Karpas-422 (cell line): ENCODE data around the gene HOXD1. TPM values are rescaled to one million over a fixed set of nuclear protein-coding genes. Genes with fewer than 3 reads are reported as not detected.

ENCODE experiments used
- DNase-seq: peaks from one replicate; pipeline ENCODE4 v3.0.0-alpha.2; 2015
- H2AFZ ChIP-seq: fragments of 200-600 bp; sonication (generic); 2 replicates; pipeline ENCODE4 v1.6.1; 2014; ENCODE audit warnings: antibody characterized with exemption, low read length, mixed read lengths
- H3K27ac ChIP-seq: fragments of 200-600 bp; sonication (generic); 2 replicates; pipeline ENCODE4 v1.5.1; 2014; ENCODE audit warnings: mild to moderate bottlenecking, low read length, moderate library complexity
- H3K27me3 ChIP-seq: fragments of 200-600 bp; sonication (generic); 2 replicates; pipeline ENCODE4 v1.6.1; 2014; ENCODE audit warnings: low read length, mixed read lengths
- H3K36me3 ChIP-seq: fragments of 200-600 bp; sonication (generic); 2 replicates; pipeline ENCODE4 v1.6.1; 2014; ENCODE audit warnings: low read length, mixed read lengths; ENCODE audit not compliant: insufficient read depth
- H3K4me1 ChIP-seq: fragments of 200-600 bp; sonication (generic); 2 replicates; pipeline ENCODE4 v1.6.1; 2014; ENCODE audit warnings: mild to moderate bottlenecking, low read length, mixed read lengths
- H3K4me2 ChIP-seq: fragments of 200-600 bp; sonication (generic); 2 replicates; pipeline ENCODE4 v1.6.1; 2014; ENCODE audit warnings: low read length, low read depth, mild to moderate bottlenecking; ENCODE audit not compliant: poor library complexity, severe bottlenecking
- H3K4me3 ChIP-seq: fragments of 200-600 bp; sonication (generic); 2 replicates; pipeline ENCODE4 v1.5.1; 2014; ENCODE audit warnings: mild to moderate bottlenecking, antibody characterized with exemption, low read length, mixed read lengths
- H3K79me2 ChIP-seq: fragments of 200-600 bp; sonication (generic); 2 replicates; pipeline ENCODE4 v1.6.1; 2014; ENCODE audit warnings: mild to moderate bottlenecking, low read length, mixed read lengths
- H3K9ac ChIP-seq: fragments of 200-600 bp; sonication (generic); 2 replicates; pipeline ENCODE4 v1.6.0; 2014; ENCODE audit warnings: low read length
- H3K9me2 ChIP-seq: fragments of 200-600 bp; sonication (generic), shearing (Covaris generic); replicated peaks from 2 replicates; pipeline ENCODE4 v1.6.0; 2014; ENCODE audit warnings: mild to moderate bottlenecking, low read length, moderate library complexity; ENCODE audit not compliant: insufficient read depth
- H3K9me3 ChIP-seq: fragments of 300-700, 200-600 bp; sonication (generic); 2 replicates; pipeline ENCODE4 v1.6.1; 2014; ENCODE audit warnings: low read length, mixed read lengths
- H4K20me1 ChIP-seq: fragments of 200-600 bp; sonication (generic); 2 replicates; pipeline ENCODE4 v1.6.1; 2014; ENCODE audit warnings: mild to moderate bottlenecking, antibody characterized with exemption, low read length, low read depth; ENCODE audit not compliant: insufficient read depth
- total RNA-seq: library from RNA; depleted of rRNA; stranded (reverse); fragments of >200 nt; shearing (Covaris generic); gene quantifications from 2 replicates; pipeline ENCODE4 v1.2.3, GENCODE V29; 2014; ENCODE audit warnings: low replicate concordance

The HOXD1 gene
- total RNA-seq, 1 experiment from 2014 or later, result not detected

DNA sequence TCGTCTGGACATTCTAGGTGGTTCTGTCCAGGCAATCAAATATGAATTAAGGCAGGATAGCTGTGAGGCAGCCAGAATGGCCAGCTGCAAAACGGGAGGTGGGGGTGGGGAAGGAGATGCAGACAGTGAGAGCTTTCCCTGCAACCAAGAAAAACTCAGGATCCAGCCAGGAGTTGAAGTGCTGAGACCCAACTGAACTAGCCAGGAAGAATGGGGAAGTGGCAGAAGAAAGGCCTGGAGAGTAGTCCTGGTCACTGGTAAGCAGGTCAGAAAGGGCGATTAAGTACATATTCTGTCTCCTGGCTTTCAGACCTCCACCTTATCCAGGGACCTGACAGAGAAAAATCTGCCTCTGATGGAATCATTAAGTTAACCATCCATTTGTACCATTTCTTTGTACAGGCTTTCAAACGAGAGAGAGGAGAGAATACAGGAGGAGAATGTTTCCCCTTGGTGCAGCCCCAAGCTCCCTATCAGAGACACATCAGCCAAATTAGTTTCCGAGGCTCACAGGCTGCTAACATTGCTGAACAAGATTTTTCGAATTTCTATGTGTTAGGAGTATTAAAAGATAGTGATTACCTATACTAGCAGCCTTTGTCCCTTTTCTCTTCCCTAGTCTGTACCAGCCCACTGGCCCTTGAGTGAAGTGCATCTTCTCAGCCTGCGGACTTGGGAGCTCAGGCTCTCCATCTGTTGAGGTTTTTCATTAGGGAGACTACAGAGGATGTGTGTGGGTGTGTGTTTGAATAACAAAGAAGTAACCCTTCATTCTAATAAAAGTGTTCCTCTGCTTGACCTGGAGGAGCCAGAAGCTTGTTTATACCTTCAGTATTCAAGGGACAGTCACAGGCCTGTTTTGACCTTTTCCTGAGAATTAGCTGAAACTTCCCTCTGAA lies 12.5 kb upstream of the HOXD1 start:
- H3K9me3 ChIP-seq, result no peaks in the 10 kb centered on the region
- no peaks in the 10 kb centered on the region for H3K36me3 ChIP-seq
- H3K4me3 ChIP-seq, result peak overlapping the region; percentile 67; the same call in 1 of the 2 replicates
- H3K79me2 ChIP-seq, result no peaks in the 10 kb centered on the region
- peak overlapping the region; percentile 81 for H3K4me2 ChIP-seq
- no peaks in the 10 kb centered on the region for H3K27me3 ChIP-seq
- H3K9me2 ChIP-seq, result no peaks in the 10 kb centered on the region
- H3K9ac ChIP-seq, result peak overlapping the region; percentile 73
- DNase-seq, result no peak
- no peak overlapping the region for H3K27ac ChIP-seq
- no peaks in the 10 kb centered on the region for H4K20me1 ChIP-seq
- peaks cover 45% of the 10 kb centered on the region for H3K4me1 ChIP-seq
- H2AFZ ChIP-seq, result peak overlapping the region; percentile 90; the same call in 1 of the 2 replicates

DNA sequence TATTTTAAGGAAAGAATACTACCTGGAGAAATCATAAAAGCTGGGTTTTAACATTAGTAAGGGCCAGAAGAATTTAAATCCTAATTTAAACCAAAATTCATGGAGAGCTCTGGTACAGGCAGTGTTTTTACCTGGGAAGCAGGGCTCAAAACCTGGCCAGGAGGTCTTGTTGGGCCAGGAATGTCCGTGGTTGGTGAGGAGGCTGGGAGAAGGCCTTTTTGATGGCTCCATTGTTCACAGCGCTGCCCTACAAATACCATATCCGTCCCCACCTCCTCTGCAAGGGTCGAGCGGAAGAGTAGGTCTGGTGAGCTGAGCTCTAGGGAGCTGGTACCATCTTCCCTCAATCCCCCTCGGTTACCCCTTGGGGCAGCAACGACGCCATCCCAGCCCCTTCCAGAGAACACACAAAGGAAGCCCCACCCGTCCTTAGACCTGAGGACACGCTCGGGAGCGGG lies 10.9 kb upstream of the HOXD1 start:
- H3K4me3 ChIP-seq, result peak overlapping the region; percentile 67
- no peaks in the 10 kb centered on the region for H3K9me3 ChIP-seq
- H3K4me1 ChIP-seq, result peaks cover 45% of the 10 kb centered on the region
- no peak overlapping the region for H3K27ac ChIP-seq
- no peak overlapping the region; the same call in 1 of the 2 replicates for H2AFZ ChIP-seq
- no peaks in the 10 kb centered on the region for H3K27me3 ChIP-seq
- peak overlapping the region; percentile 62 for H3K4me2 ChIP-seq
- no peaks in the 10 kb centered on the region for H3K79me2 ChIP-seq
- no peaks in the 10 kb centered on the region for H3K36me3 ChIP-seq
- no peaks in the 10 kb centered on the region for H3K9me2 ChIP-seq
- H4K20me1 ChIP-seq, result no peaks in the 10 kb centered on the region
- peak overlapping the region; percentile 75 for H3K9ac ChIP-seq
- DNase-seq, result no peak

DNA sequence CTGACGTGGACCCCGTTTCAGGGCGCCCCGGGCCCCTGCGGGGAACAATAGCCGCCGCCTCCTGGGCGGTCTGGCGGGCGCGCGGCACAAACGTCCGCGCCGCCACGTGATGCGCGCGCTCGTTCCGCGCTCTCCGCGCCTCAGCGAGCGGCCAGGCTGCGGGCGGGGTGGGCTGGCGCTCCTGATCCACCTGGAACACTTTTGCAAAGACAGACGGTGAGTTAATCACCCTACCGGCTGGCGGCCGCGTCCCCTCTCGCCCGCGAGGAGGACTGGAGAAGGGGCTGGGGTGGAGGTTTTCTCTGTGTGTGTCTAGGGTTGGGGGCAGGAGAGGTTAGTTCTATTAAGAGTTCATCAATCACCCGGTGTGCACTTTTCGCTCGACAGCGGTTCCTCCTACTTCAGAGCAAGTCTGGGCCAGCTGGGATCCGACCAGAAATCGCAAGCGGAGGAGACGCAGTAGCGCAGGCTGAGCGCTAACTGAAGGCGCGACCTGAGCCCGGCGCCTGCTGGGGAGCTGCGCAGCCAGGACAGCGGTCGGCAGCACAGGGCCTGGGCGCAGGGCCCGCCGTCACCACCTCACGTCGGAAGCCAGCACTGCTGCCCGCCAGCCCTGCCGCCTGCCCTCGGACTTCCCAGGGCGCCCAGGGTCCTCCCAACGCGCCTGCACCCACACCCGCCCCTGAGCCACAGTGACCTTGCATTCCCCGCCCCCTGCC lies 10.3 kb upstream of the HOXD1 start:
- no peak overlapping the region for H3K27ac ChIP-seq
- H3K27me3 ChIP-seq, result no peaks in the 10 kb centered on the region
- no peaks in the 10 kb centered on the region for H3K9me3 ChIP-seq
- no peaks in the 10 kb centered on the region for H3K9me2 ChIP-seq
- peak; percentile 75 for DNase-seq
- no peaks in the 10 kb centered on the region for H4K20me1 ChIP-seq
- H3K4me1 ChIP-seq, result peaks cover 45% of the 10 kb centered on the region
- H3K9ac ChIP-seq, result peak overlapping the region; percentile 75
- peak overlapping the region; percentile 67 for H3K4me3 ChIP-seq
- no peaks in the 10 kb centered on the region for H3K36me3 ChIP-seq
- H3K4me2 ChIP-seq, result peak overlapping the region; percentile 62
- H3K79me2 ChIP-seq, result no peaks in the 10 kb centered on the region
- peak overlapping the region; percentile 72; the same call in 1 of the 2 replicates for H2AFZ ChIP-seq

DNA sequence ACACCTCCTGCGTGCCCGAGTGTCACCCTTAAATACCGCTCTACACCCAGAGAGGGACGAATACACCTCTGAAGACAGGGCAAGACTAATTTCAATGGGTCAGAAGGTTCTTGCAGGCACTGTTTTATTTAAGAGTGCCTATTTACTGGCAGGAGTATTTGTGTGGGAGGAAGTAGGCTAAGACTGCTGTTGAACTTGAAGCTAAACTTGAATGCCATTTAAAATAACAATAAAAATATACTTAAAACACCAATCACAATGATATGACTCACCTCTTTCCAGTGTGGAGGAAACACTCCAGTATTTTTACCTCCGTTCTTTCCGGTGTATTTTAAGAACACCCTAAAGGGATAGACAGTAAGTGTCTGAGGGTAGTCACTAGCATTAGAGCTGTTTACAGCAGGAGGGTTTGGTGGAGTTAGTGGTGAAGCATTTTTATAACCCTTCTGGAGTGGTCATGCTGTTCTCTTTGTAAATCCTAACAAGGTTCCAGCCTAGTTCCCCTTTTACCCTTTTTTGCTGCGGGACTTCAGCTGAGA lies 9.6 kb upstream of the HOXD1 start:
- DNase-seq, result no peak
- Histone ChIP-seq H3K4me2 (peak overlapping the region; percentile 62), H3K9me3 (no peaks in the 10 kb centered on the region), H3K9ac (peak overlapping the region; percentile 75), H3K36me3 (no peaks in the 10 kb centered on the region), H2AFZ (no peak overlapping the region), H3K9me2 (no peaks in the 10 kb centered on the region), H3K4me1 (peaks cover 40% of the 10 kb centered on the region), H3K79me2 (no peaks in the 10 kb centered on the region), H4K20me1 (no peaks in the 10 kb centered on the region), H3K27me3 (no peaks in the 10 kb centered on the region), H3K4me3 (peak overlapping the region; percentile 67), H3K27ac (no peak overlapping the region)

DNA sequence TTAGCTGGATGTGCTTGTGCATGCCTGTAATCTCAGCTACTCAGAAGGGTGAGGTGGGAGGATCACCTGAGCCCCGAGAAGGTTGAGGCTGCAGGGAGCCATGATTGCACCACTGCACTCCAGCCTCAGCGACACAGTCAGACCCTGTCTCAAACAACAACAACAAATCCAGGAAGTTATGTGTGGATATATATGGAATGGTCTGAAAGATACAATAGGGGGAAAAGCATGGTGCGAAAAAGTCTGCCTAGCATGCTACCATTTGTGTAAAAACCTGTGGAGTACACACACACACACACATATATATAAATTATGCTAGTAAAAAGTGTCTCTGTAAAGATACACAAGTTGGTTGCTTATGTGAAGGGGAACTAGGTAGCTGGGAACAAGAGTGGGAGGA lies 6.9 kb upstream of the HOXD1 start:
- Histone ChIP-seq H3K36me3 (no peaks in the 10 kb centered on the region), H3K27me3 (no peaks in the 10 kb centered on the region), H3K4me1 (peaks cover 13% of the 10 kb centered on the region), H4K20me1 (no peaks in the 10 kb centered on the region), H3K9me2 (no peaks in the 10 kb centered on the region), H3K4me3 (no peak overlapping the region), H3K4me2 (no peak overlapping the region), H2AFZ (no peak overlapping the region), H3K79me2 (no peaks in the 10 kb centered on the region), H3K9ac (no peak overlapping the region), H3K27ac (no peak overlapping the region), H3K9me3 (no peaks in the 10 kb centered on the region)
- no peak for DNase-seq

DNA sequence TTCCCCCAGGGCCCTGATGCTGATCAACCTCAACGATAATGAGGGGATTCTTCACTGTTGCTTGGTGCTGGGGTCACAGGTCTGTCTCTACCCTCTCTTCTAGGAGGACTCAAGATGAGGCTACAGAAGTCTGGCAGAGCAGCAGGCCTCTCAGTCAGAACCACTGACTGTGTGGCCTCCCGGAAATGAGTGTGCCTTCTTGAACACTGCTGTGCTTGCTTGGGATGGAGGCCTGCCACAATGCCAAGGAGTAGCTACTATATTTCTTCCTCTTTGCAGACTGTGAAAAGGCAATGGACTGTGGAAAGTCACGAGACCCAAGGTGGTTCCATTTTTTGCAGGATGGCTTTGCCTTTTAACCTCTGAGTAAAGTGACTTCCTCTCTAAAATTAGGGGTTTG lies 5.8 kb upstream of the HOXD1 start:
- Histone ChIP-seq H4K20me1 (no peaks in the 10 kb centered on the region), H3K27ac (no peak overlapping the region), H3K4me3 (no peak overlapping the region), H3K36me3 (no peaks in the 10 kb centered on the region), H2AFZ (no peak overlapping the region), H3K79me2 (no peaks in the 10 kb centered on the region), H3K9me3 (no peaks in the 10 kb centered on the region), H3K4me1 (peaks cover 4% of the 10 kb centered on the region), H3K9ac (no peak overlapping the region), H3K27me3 (no peaks in the 10 kb centered on the region), H3K9me2 (no peaks in the 10 kb centered on the region), H3K4me2 (no peak overlapping the region)
- no peak for DNase-seq

DNA sequence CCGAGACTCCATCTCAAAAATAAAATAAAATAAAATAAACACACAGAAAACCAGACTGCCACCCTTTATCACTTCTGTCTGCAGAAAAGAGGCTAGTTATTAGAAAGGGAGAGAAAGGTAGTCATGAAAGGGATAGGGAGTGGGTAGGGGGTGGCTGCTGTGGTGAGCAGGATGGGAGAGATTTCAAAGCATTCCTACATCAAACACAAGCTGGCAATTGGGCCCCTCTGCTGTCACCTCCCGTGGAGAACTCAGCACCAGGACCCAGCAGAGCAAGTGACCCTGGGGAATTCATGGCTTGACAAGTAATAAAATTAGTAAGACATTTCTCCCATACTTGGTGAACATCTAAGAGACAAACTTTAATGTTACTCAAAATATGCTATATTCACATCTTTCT lies 3.7 kb upstream of the HOXD1 start:
- H3K27ac ChIP-seq, result no peak overlapping the region
- no peaks in the 10 kb centered on the region for H3K27me3 ChIP-seq
- no peak for DNase-seq
- no peaks in the 10 kb centered on the region for H4K20me1 ChIP-seq
- no peak overlapping the region for H3K4me3 ChIP-seq
- H3K4me1 ChIP-seq, result no peaks in the 10 kb centered on the region
- no peaks in the 10 kb centered on the region for H3K9me3 ChIP-seq
- H3K36me3 ChIP-seq, result no peaks in the 10 kb centered on the region
- no peaks in the 10 kb centered on the region for H3K9me2 ChIP-seq
- H3K79me2 ChIP-seq, result no peaks in the 10 kb centered on the region
- H2AFZ ChIP-seq, result no peak overlapping the region
- no peak overlapping the region for H3K9ac ChIP-seq
- no peak overlapping the region for H3K4me2 ChIP-seq

DNA sequence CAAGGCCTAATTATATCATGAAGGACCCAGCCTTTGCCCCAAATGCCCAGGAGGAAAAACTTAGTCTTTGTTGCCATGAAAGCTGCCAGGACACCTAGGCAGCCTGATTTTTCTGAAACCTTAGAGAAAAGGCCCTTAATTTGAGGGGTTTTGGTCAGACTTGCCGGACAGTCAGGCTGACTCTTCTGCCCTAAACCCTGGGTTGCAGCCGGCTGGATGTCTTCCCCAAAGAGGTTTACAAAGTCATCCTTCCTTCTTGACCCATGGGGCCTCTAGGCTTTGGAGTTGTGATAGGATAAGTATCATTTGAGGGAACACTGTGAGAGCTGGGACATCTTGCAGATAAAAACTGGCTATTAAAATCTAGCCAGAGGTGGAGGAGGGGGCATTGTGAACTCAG lies 2.4 kb upstream of the HOXD1 start:
- Histone ChIP-seq H3K4me3 (no peak overlapping the region), H3K27ac (no peak overlapping the region), H3K9me2 (no peaks in the 10 kb centered on the region), H3K36me3 (no peaks in the 10 kb centered on the region), H2AFZ (no peak overlapping the region), H3K79me2 (no peaks in the 10 kb centered on the region), H3K4me2 (no peak overlapping the region), H3K4me1 (no peaks in the 10 kb centered on the region), H3K9ac (no peak overlapping the region), H4K20me1 (no peaks in the 10 kb centered on the region), H3K9me3 (no peaks in the 10 kb centered on the region), H3K27me3 (no peaks in the 10 kb centered on the region)
- no peak for DNase-seq
